Measurements from ENCODE around the gene TBC1D20. TPM values are rescaled to one million over a fixed set of nuclear protein-coding genes. Genes with fewer than 3 reads are reported as not detected.

Gene TBC1D20
- total RNA-seq, 1 experiment from 2014 or later = 24.2 TPM

DNA sequence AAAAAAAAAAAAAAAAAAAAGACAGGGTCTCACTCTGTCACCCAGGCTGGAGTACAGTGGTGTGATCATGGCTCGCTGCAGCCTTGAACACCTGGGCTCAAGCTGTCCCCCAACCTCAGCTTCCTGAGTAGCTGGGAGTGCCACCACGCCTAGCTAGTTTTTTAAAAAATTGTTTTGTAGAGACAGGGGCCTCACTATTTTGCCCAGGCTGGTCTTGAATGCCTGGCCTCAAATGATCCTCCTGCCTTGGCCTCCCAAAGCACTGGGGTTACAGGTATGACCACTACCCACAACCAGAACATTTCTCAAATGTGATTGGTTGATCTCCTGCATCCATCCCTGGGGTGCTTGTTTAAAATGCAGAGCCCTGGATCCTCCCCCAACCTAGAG, 59.8 kb downstream of the TBC1D20 start:
- DNase-seq = no peak
- ChIA-PET POLR2A (ENCODE audit: unreplicated experiment) (interaction anchor here (0.6 to 0.9 kb wide), 2 partner anchors 22 to 67 kb away, joined by 3 to 8 read pairs; partner anchors contain the start of gene TRIB3), CTCF (no interaction called here)
- Histone ChIP-seq H3K79me2 (ENCODE audit: low read length) (no peaks in the 10 kb centered on the region), H3K4me3 (ENCODE audit: low read length) (no peak overlapping the region), H3F3A (ENCODE audit: low read length, unreplicated experiment) (no peaks in the 10 kb centered on the region), H3K27ac (ENCODE audit: low read length) (peak overlapping the region; percentile 91), H3K9me3 (ENCODE audit: low read length) (no peaks in the 10 kb centered on the region), H3K27me3 (ENCODE audit: low read length) (no peaks in the 10 kb centered on the region), H3K9ac (ENCODE audit: low read length) (peak overlapping the region; percentile 65), H2AFZ (ENCODE audit: low read length) (no peak overlapping the region), H3K4me1 (ENCODE audit: insufficient read depth, low read length) (peaks cover 33% of the 10 kb centered on the region), H3K4me2 (ENCODE audit: low read length) (no peak overlapping the region), H3K36me3 (ENCODE audit: low read depth, low read length) (peaks cover 6% of the 10 kb centered on the region; the same call in 1 of the 2 replicates), H4K20me1 (ENCODE audit: low read length) (no peaks in the 10 kb centered on the region), H3K9me2 (replicated peaks; ENCODE audit: low read length) (no peaks in the 10 kb centered on the region)
- TSS peak; percentile 24 for BruUV-seq (replicated peaks)
- ATAC-seq = no peak
- intact Hi-C loops (cut with micrococcal nuclease) = loop anchor here (5.0 kb wide), 1 partner anchor 40 kb away; no protein-coding TSS in a partner anchor
- TF ChIP-seq EZH2phosphoT487 (IDR thresholded peaks at IDR 0.05; ENCODE audit: borderline replicate concordance, low read length) (no peak), EZH2 (IDR thresholded peaks at IDR 0.05; ENCODE audit: low read length, unreplicated experiment) (no peak)
- TF ChIP-seq, protein P1, sequence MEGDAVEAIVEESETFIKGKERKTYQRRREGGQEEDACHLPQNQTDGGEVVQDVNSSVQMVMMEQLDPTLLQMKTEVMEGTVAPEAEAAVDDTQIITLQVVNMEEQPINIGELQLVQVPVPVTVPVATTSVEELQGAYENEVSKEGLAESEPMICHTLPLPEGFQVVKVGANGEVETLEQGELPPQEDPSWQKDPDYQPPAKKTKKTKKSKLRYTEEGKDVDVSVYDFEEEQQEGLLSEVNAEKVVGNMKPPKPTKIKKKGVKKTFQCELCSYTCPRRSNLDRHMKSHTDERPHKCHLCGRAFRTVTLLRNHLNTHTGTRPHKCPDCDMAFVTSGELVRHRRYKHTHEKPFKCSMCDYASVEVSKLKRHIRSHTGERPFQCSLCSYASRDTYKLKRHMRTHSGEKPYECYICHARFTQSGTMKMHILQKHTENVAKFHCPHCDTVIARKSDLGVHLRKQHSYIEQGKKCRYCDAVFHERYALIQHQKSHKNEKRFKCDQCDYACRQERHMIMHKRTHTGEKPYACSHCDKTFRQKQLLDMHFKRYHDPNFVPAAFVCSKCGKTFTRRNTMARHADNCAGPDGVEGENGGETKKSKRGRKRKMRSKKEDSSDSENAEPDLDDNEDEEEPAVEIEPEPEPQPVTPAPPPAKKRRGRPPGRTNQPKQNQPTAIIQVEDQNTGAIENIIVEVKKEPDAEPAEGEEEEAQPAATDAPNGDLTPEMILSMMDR (conservative IDR thresholded peaks at IDR 0.05; ENCODE audit: low read depth, low read length) = no peak

DNA sequence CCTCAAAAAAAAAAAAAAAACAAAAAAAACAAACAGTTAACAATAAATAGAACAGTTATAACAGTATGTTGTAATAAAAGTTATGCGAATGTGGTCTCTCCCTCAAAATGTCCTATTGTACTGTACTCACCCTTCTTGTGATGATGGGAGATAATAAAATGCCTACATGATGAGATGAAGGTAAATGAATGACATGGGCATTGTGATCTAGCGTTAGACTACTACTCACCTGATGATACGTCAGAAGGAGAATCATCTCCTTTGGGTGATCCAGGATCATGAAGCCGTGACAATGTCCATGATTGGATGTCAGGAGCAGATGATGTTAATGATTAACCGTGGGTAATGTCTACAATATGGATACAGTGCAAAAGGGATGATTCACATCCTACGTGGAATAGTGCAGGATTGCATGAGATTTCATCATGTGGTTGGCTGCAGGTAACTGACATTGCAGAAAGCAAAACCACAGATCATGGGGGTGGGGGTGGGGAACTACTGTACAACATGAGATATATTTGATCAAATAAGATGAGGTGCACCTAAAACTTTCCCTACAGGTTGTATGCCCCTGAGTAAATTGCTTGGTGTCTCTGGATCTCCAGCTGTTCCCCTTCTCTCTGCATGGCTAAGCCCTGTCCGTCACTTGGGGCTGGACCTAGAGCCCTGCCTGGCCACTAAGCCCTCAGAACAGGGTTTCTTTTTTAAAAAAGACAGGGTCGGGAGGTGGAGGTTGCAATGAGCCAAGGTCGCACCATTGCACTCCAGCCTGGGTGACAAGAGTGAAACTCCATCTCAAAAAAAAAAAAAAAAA, 60.4 kb downstream of the TBC1D20 start:
- Histone ChIP-seq H4K20me1 (ENCODE audit: low read length) (no peaks in the 10 kb centered on the region), H3K4me2 (ENCODE audit: low read length) (peak overlapping the region; percentile 38), H3K79me2 (ENCODE audit: low read length) (no peaks in the 10 kb centered on the region), H3K9ac (ENCODE audit: low read length) (peak overlapping the region; percentile 65), H3K27ac (ENCODE audit: low read length) (peak overlapping the region; percentile 91), H3K36me3 (ENCODE audit: low read depth, low read length) (peaks cover 12% of the 10 kb centered on the region), H3K4me1 (ENCODE audit: insufficient read depth, low read length) (peaks cover 27% of the 10 kb centered on the region), H3K9me3 (ENCODE audit: low read length) (no peaks in the 10 kb centered on the region), H3K9me2 (replicated peaks; ENCODE audit: low read length) (no peaks in the 10 kb centered on the region), H3K27me3 (ENCODE audit: low read length) (no peaks in the 10 kb centered on the region), H3F3A (ENCODE audit: low read length, unreplicated experiment) (no peaks in the 10 kb centered on the region), H3K4me3 (ENCODE audit: low read length) (no peak overlapping the region), H2AFZ (ENCODE audit: low read length) (no peak overlapping the region)
- TF ChIP-seq EZH2 (IDR thresholded peaks at IDR 0.05; ENCODE audit: low read length, unreplicated experiment) (no peak), EZH2phosphoT487 (IDR thresholded peaks at IDR 0.05; ENCODE audit: borderline replicate concordance, low read length) (no peak)
- TF ChIP-seq, protein P1 (conservative IDR thresholded peaks at IDR 0.05; ENCODE audit: low read depth, low read length) = no peak
- ChIA-PET POLR2A (ENCODE audit: unreplicated experiment) (interaction anchor here (0.6 kb wide), 1 partner anchor 66 kb away, joined by 8 read pairs; no protein-coding TSS in a partner anchor), CTCF (no interaction called here)
- ATAC-seq (peak; percentile 74), DNase-seq (peak; percentile 99)
- BruUV-seq (replicated peaks) = no TSS peak
- intact Hi-C loops (cut with micrococcal nuclease) = loop anchor here (2.0 to 5.0 kb wide), 2 partner anchors 19 to 40 kb away; no protein-coding TSS in a partner anchor
